PC-3 (cell line): ENCODE measurements around the gene CARD6. TPM values are rescaled to one million over a fixed set of nuclear protein-coding genes. Genes with fewer than 3 reads are reported as not detected.
A peak's percentile ranks its signal among the peaks of the same experiment; 100 is the strongest.

ENCODE experiments used
- ATAC-seq: fragments of 200-7000 bp; cut with Tn5 transposase; 2 replicates; pipeline ENCODE4 v1.9.1; 2020; ENCODE audit warnings: mild to moderate bottlenecking, moderate library complexity
- BruUV-seq: library from RNA; stranded (reverse); fragments of 400-500 nt; replicated peaks from 2 replicates; lab custom pipeline; 2021; lab: Mats Ljungman, UMichigan
- CTCF ChIA-PET: fragments of 300-600 bp; sonication (Branson Sonifier 250); formaldehyde crosslinking; loops from one replicate; lab custom pipeline; 2022; ENCODE audit warnings: antibody characterized with exemption; lab: Charles Lee
- POLR2A ChIA-PET: fragments of 300-600 bp; sonication (Branson Sonifier 250); formaldehyde crosslinking; loops from one replicate; lab custom pipeline; 2022; ENCODE audit warnings: antibody characterized with exemption; ENCODE audit not compliant: unreplicated experiment; lab: Charles Lee
- DNase-seq: peaks from one replicate; pipeline ENCODE4 v3.0.0-alpha.2; 2015
- H2AFZ ChIP-seq: fragments of 300-600 bp; sonication (generic); 2 replicates; pipeline ENCODE4 v1.6.0; 2016; ENCODE audit warnings: antibody characterized with exemption, low read length
- H3F3A ChIP-seq: fragments of 300-600 bp; sonication (generic); one replicate; pipeline ENCODE4 v1.6.0; 2017; ENCODE audit warnings: antibody characterized with exemption, low read length, control low read depth, mild to moderate bottlenecking; ENCODE audit not compliant: unreplicated experiment
- H3K27ac ChIP-seq: fragments of 300-600 bp; sonication (generic); 2 replicates; pipeline ENCODE4 v1.5.1; 2016; ENCODE audit warnings: mild to moderate bottlenecking, low read length
- H3K27me3 ChIP-seq: fragments of 300-600 bp; sonication (generic); 2 replicates; pipeline ENCODE4 v1.6.1; 2016; ENCODE audit warnings: low read length, mixed read lengths
- H3K36me3 ChIP-seq: fragments of 300-600 bp; sonication (generic); 2 replicates; pipeline ENCODE4 v1.6.1; 2016; ENCODE audit warnings: low read depth, mixed run types, low read length, mixed read lengths
- H3K4me1 ChIP-seq: fragments of 300-600 bp; sonication (generic); 2 replicates; pipeline ENCODE4 v1.5.1; 2016; ENCODE audit warnings: low read length; ENCODE audit not compliant: insufficient read depth
- H3K4me2 ChIP-seq: fragments of 300-600 bp; sonication (generic); 2 replicates; pipeline ENCODE4 v1.6.0; 2016; ENCODE audit warnings: low read length
- H3K4me3 ChIP-seq: fragments of 300-600 bp; sonication (generic); 2 replicates; pipeline ENCODE4 v1.5.1; 2016; ENCODE audit warnings: mild to moderate bottlenecking, low read length, mixed read lengths
- H3K79me2 ChIP-seq: fragments of 300-600 bp; sonication (generic); 2 replicates; pipeline ENCODE4 v1.6.1; 2017; ENCODE audit warnings: low read length, mixed read lengths
- H3K9ac ChIP-seq: fragments of 300-600 bp; sonication (generic); 2 replicates; pipeline ENCODE4 v1.6.0; 2016; ENCODE audit warnings: mild to moderate bottlenecking, low read length
- H3K9me2 ChIP-seq: fragments of 300-600 bp; sonication (generic); replicated peaks from 2 replicates; pipeline ENCODE4 v1.6.1; 2016; ENCODE audit warnings: mixed run types, low read length, mixed read lengths
- H3K9me3 ChIP-seq: fragments of 300-600 bp; sonication (generic); 2 replicates; pipeline ENCODE4 v1.6.1; 2016; ENCODE audit warnings: low read length, mixed read lengths
- H4K20me1 ChIP-seq: fragments of 300-600 bp; sonication (generic); 2 replicates; pipeline ENCODE4 v1.6.1; 2016; ENCODE audit warnings: low read length, mixed read lengths
- CTCF ChIP-seq: fragments of 300-600 bp; sonication (generic); conservative IDR thresholded peaks from 2 replicates; pipeline ENCODE4 v1.5.1; 2017; ENCODE audit warnings: antibody characterized with exemption, low read depth, mild to moderate bottlenecking, low read length
- EZH2 ChIP-seq: fragments of 300-600 bp; sonication (generic); IDR thresholded peaks from one replicate; pipeline ENCODE4 v1.6.1; 2017; ENCODE audit warnings: antibody characterized with exemption, mild to moderate bottlenecking, low read length; ENCODE audit not compliant: unreplicated experiment
- EZH2phosphoT487 ChIP-seq: fragments of 300-600 bp; sonication (generic); IDR thresholded peaks from 2 replicates; pipeline ENCODE4 v1.6.1; 2018; ENCODE audit warnings: mild to moderate bottlenecking, antibody characterized with exemption, low read length, borderline replicate concordance
- intact Hi-C: fragments of 100-400 bp; cut with micrococcal nuclease; formaldehyde crosslinking; loops from 2 replicates; pipeline ENCODE4 v1.9.0; 2023
- total RNA-seq: library from RNA; depleted of rRNA; stranded (reverse); fragments of >200 nt; gene quantifications from 2 replicates; pipeline ENCODE4 v1.2.3, GENCODE V29; 2014

The CARD6 gene
- total RNA-seq, 1 experiment from 2014 or later = 2.4 TPM

- H3K27ac ChIP-seq = peak overlapping the region; percentile 23; the same call in 1 of the 2 replicates
- no TSS peak for BruUV-seq
- H4K20me1 ChIP-seq = no peaks in the 10 kb centered on the region
- ChIA-PET CTCF (no interaction called here), POLR2A (no interaction called here)
- no peak overlapping the region for H3K9ac ChIP-seq
- H3K27me3 ChIP-seq = no peaks in the 10 kb centered on the region
- H3K36me3 ChIP-seq = peaks cover 4% of the 10 kb centered on the region; the same call in 1 of the 2 replicates
- no peak overlapping the region for H3K4me3 ChIP-seq
- no peaks in the 10 kb centered on the region for H3K9me2 ChIP-seq
- H2AFZ ChIP-seq = no peak overlapping the region
- H3K79me2 ChIP-seq = no peaks in the 10 kb centered on the region
- H3F3A ChIP-seq = no peaks in the 10 kb centered on the region
- peaks cover 21% of the 10 kb centered on the region for H3K9me3 ChIP-seq
- H3K4me2 ChIP-seq = no peak overlapping the region
- H3K4me1 ChIP-seq = no peaks in the 10 kb centered on the region
- DNase-seq = peak; percentile 58
- ATAC-seq = no peak
- TF ChIP-seq CTCF (no peak), EZH2phosphoT487 (no peak), EZH2 (no peak)
- intact Hi-C loops = loop anchor here (5.0 to 10.0 kb wide), 3 partner anchors 190 to 1303 kb away; no protein-coding TSS in a partner anchor
These were observed 36.3 kb downstream of the CARD6 start for GRCh38 chr5:40877371-40877988.

GRCh38 chr5:40879163-40879942 is 38.2 kb downstream of the CARD6 start:
- Histone ChIP-seq H3K9ac (no peak overlapping the region), H3F3A (no peaks in the 10 kb centered on the region), H2AFZ (peak overlapping the region; percentile 49; the same call in 1 of the 2 replicates), H3K36me3 (peaks cover 4% of the 10 kb centered on the region; the same call in 1 of the 2 replicates), H3K79me2 (no peaks in the 10 kb centered on the region), H4K20me1 (no peaks in the 10 kb centered on the region), H3K9me3 (peaks cover 21% of the 10 kb centered on the region), H3K4me3 (no peak overlapping the region), H3K4me2 (peak overlapping the region; percentile 41), H3K27ac (no peak overlapping the region), H3K4me1 (no peaks in the 10 kb centered on the region), H3K27me3 (no peaks in the 10 kb centered on the region), H3K9me2 (no peaks in the 10 kb centered on the region)
- DNase-seq = peak; percentile 66
- BruUV-seq = no TSS peak
- POLR2A ChIA-PET = no interaction called here
- ATAC-seq = peak; percentile 60; the same call in 1 of the 2 replicates
- TF ChIP-seq CTCF (peak; percentile 87), EZH2 (no peak)
- intact Hi-C loops = loop anchor here (1.0 to 10.0 kb wide), 6 partner anchors 37 to 1305 kb away; partner anchors contain the start of gene TTC33
- CTCF ChIA-PET = no interaction called here
